ENCODE results near the gene RNPEP.
"Not testable (repeated sequence)": the region's sequence is repeated elsewhere in the genome, so short reads cannot be mapped to it uniquely, and the experiment has no call there.

- not testable (repeated sequence) for TF ChIP-seq FOXJ3 (CRISPR knock-in tag; IDR thresholded peaks at IDR 0.05; ENCODE audit: borderline replicate concordance); CTCF (IDR thresholded peaks at IDR 0.05); E2F1 (CRISPR knock-in tag; IDR thresholded peaks at IDR 0.05)
Observed at GRCh38 chr1:201940316-201940715, 42.1 kb upstream of the RNPEP start.

All from WTC11 (cell line).